ENCODE measurements around the gene CHRNA5.
"Not testable (repeated sequence)": the region's sequence is repeated elsewhere in the genome, so short reads cannot be mapped to it uniquely, and the experiment has no call there.

The CHRNA5 gene

GRCh38 chr15:78565097-78565950 is at the start of gene CHRNA5:
Gene CHRNA5, plus strand, starts transcription at chr15:78565520. Its CDS starts 200 bp downstream, at chr15:78565720.
- Mint-ChIP-seq H3K4me1 (peaks cover 10% of the 10 kb centered on the region), H3K27me3 (ENCODE audit: low read depth) (peaks cover 25% of the 10 kb centered on the region), H3K27ac (peak within 1 kb of the TSS; percentile 23 to 61 (median 36)), H3K4me3 (peak within 1 kb of the TSS; percentile 92 to 93 (median 93)), H3K36me3 (ENCODE audit: low read depth) (no peaks in the 10 kb centered on the region), H3K9me3 (no peaks in the 10 kb centered on the region)
- no peak for TF ChIP-seq CTCF (IDR thresholded peaks at IDR 0.05; ENCODE audit: unreplicated experiment in 3 of 3)

- peaks cover 13% of the 10 kb centered on the region for H3K36me3 Mint-ChIP-seq (ENCODE audit: low read depth)
- H3K27ac Mint-ChIP-seq; H3K4me1 Mint-ChIP-seq; H3K27me3 Mint-ChIP-seq (ENCODE audit: low read depth); H3K4me3 Mint-ChIP-seq; H3K9me3 Mint-ChIP-seq: not testable (repeated sequence)
These were observed 45.3 kb upstream of the CHRNA5 start for GRCh38 chr15:78520035-78520434.

GRCh38 chr15:78524230-78524629 is 41.1 kb upstream of the CHRNA5 start:
- peaks cover 25% of the 10 kb centered on the region for H3K36me3 Mint-ChIP-seq (ENCODE audit: low read depth)
- no peak for TF ChIP-seq CTCF (IDR thresholded peaks at IDR 0.05; ENCODE audit: unreplicated experiment in 3 of 3)
- no peak overlapping the region for H3K4me3 Mint-ChIP-seq
- no peaks in the 10 kb centered on the region for H3K4me1 Mint-ChIP-seq
- no peaks in the 10 kb centered on the region for H3K27me3 Mint-ChIP-seq (ENCODE audit: low read depth)
- H3K9me3 Mint-ChIP-seq, result peaks cover 3% of the 10 kb centered on the region
- no peak overlapping the region for H3K27ac Mint-ChIP-seq

GRCh38 chr15:78527325-78527724 is 38.0 kb upstream of the CHRNA5 start:
- Mint-ChIP-seq H3K9me3 (peaks cover 3% of the 10 kb centered on the region), H3K27me3 (ENCODE audit: low read depth) (no peaks in the 10 kb centered on the region), H3K36me3 (ENCODE audit: low read depth) (peaks cover 25% of the 10 kb centered on the region), H3K4me1 (no peaks in the 10 kb centered on the region), H3K4me3 (no peak overlapping the region), H3K27ac (no peak overlapping the region)
- no peak for TF ChIP-seq CTCF (IDR thresholded peaks at IDR 0.05; ENCODE audit: unreplicated experiment in 3 of 3)

- peaks cover 3% of the 10 kb centered on the region for H3K27me3 Mint-ChIP-seq (ENCODE audit: low read depth)
- H3K27ac Mint-ChIP-seq, result no peak overlapping the region
- H3K36me3 Mint-ChIP-seq (ENCODE audit: low read depth), result peaks cover 5% of the 10 kb centered on the region
- TF ChIP-seq CTCF (IDR thresholded peaks at IDR 0.05; ENCODE audit: unreplicated experiment in 3 of 3), result no peak
- peaks cover 8% of the 10 kb centered on the region for H3K4me1 Mint-ChIP-seq
- H3K9me3 Mint-ChIP-seq, result no peaks in the 10 kb centered on the region
- H3K4me3 Mint-ChIP-seq, result no peak overlapping the region
These were observed 32.0 kb upstream of the CHRNA5 start for GRCh38 chr15:78533331-78533730.

- TF ChIP-seq CTCF (IDR thresholded peaks at IDR 0.05; ENCODE audit: unreplicated experiment in 3 of 3), result no peak
These were observed 29.2 kb upstream of the CHRNA5 start for GRCh38 chr15:78536134-78536533.

More at GRCh38 chr15:78536134-78536533, 29.2 kb upstream of the CHRNA5 start:
- Mint-ChIP-seq H3K27me3 (ENCODE audit: low read depth) (peaks cover 3% of the 10 kb centered on the region), H3K27ac (no peak overlapping the region), H3K9me3 (no peaks in the 10 kb centered on the region), H3K4me3 (no peak overlapping the region), H3K4me1 (peaks cover 15% of the 10 kb centered on the region), H3K36me3 (ENCODE audit: low read depth) (no peaks in the 10 kb centered on the region)
